ENCODE data around the gene SNAPC3.

GRCh38 chr9:15373881-15374280 lies 48.8 kb upstream of the SNAPC3 start:
- no peak for TF ChIP-seq RAD21 (conservative IDR thresholded peaks at IDR 0.05 in 1 of 2, IDR thresholded peaks at IDR 0.05 in 1 of 2)
- no peak for TF ChIP-seq CTCF (IDR thresholded peaks at IDR 0.05)
- TF ChIP-seq CHD2 (IDR thresholded peaks at IDR 0.05; ENCODE audit: low read length, partially characterized antibody) = no peak
- no peak for TF ChIP-seq HOXB5 (CRISPR knock-in tag; IDR thresholded peaks at IDR 0.05)
- no peak for TF ChIP-seq ZFP36 (IDR thresholded peaks at IDR 0.05; ENCODE audit: borderline replicate concordance, partially characterized antibody)
- no peak for TF ChIP-seq USF2 (IDR thresholded peaks at IDR 0.05)
- TF ChIP-seq ZC3H11A (IDR thresholded peaks at IDR 0.05) = no peak
- no peak for TF ChIP-seq HOXA7 (CRISPR knock-in tag; IDR thresholded peaks at IDR 0.05)
- no peak for TF ChIP-seq BHLHE40 (IDR thresholded peaks at IDR 0.05; ENCODE audit: low read depth, low read length)
